H1 (cell line): Measurements from ENCODE around the gene RALGAPA1. TPM values are rescaled to one million over a fixed set of nuclear protein-coding genes. Genes with fewer than 3 reads are reported as not detected.

Source experiments
- CTCF ChIA-PET: fragments of 300-600 bp; sonication (Branson Sonifier 250); formaldehyde crosslinking; loops from one replicate; lab custom pipeline; 2021; ENCODE audit not compliant: partially characterized antibody; lab: Charles Lee
- POLR2A ChIA-PET: fragments of 300-600 bp; sonication (Branson Sonifier 250); formaldehyde crosslinking; loops from one replicate; lab custom pipeline; 2021; ENCODE audit warnings: inconsistent platforms; ENCODE audit not compliant: partially characterized antibody; lab: Charles Lee
- DNase-seq, 2 experiments: peaks; one replicate each; pipeline versions ENCODE4 v3.0.0 to v3.0.0-alpha.2; 2010 to 2022; ENCODE audit warnings: low spot score in 2 of 2, low read depth in 1 of 2, mixed read lengths in 1 of 2
- FAIRE-seq: peaks from 2 replicates; lab custom pipeline; 2011; peaks lifted over from hg19 to GRCh38; lab: Jason Lieb, UNC
- H2AFZ ChIP-seq: 2 replicates; pipeline ENCODE4 v1.8.1; 2012; ENCODE audit warnings: low read length, inconsistent platforms
- H2AK5ac ChIP-seq: 2 replicates; pipeline ENCODE4 v1.6.1; 2013; ENCODE audit warnings: low read depth, low read length
- H2BK120ac ChIP-seq: replicated peaks from 2 replicates; pipeline ENCODE3; 2013; ENCODE audit warnings: low read depth, low read length, inconsistent platforms
- H2BK12ac ChIP-seq: 2 replicates; pipeline ENCODE4 v1.6.1; 2013; ENCODE audit warnings: low read depth, low read length
- H2BK15ac ChIP-seq: 2 replicates; pipeline ENCODE4 v1.6.1; 2013; ENCODE audit warnings: low read length
- H2BK20ac ChIP-seq: 2 replicates; pipeline ENCODE4 v1.6.1; 2013; ENCODE audit warnings: low read length
- H2BK5ac ChIP-seq: 2 replicates; pipeline ENCODE4 v1.6.1; 2013; ENCODE audit warnings: low read depth, low read length
- H3K14ac ChIP-seq: 2 replicates; pipeline ENCODE4 v1.6.1; 2013; ENCODE audit warnings: inconsistent platforms; ENCODE audit not compliant: insufficient read length
- H3K18ac ChIP-seq: 2 replicates; pipeline ENCODE4 v1.6.1; 2013; ENCODE audit warnings: low read length; ENCODE audit errors: extremely low read depth
- H3K23ac ChIP-seq: 2 replicates; pipeline ENCODE4 v1.6.1; 2013; ENCODE audit warnings: inconsistent platforms; ENCODE audit not compliant: insufficient read length
- H3K23me2 ChIP-seq: 2 replicates; pipeline ENCODE4 v1.6.1; 2013; ENCODE audit warnings: low read depth, low read length
- H3K27ac ChIP-seq: 2 replicates; pipeline ENCODE4 v1.6.1; 2011; ENCODE audit warnings: low read depth, low read length, inconsistent platforms
- H3K27me3 ChIP-seq, 4 experiments: replicated peaks in 1 of 4; 1 replicate in 1 of 4; 2 replicates in 3 of 4; pipeline versions ENCODE4 v1.6.1 to v1.8.1; 2011 to 2013; ENCODE audit warnings: low read length in 3 of 4, mild to moderate bottlenecking in 3 of 4, inconsistent platforms in 2 of 4, mixed read lengths in 2 of 4, moderate library complexity in 1 of 4; ENCODE audit not compliant: control insufficient read depth in 3 of 4, insufficient read depth in 3 of 4; ENCODE audit errors: extremely low read depth in 1 of 4
- H3K36me3 ChIP-seq, 4 experiments: 2 replicates each; pipeline versions ENCODE4 v1.6.1 to v1.8.1; 2011 to 2013; ENCODE audit warnings: mild to moderate bottlenecking in 4 of 4, low read length in 3 of 4, moderate library complexity in 2 of 4, control low read depth in 1 of 4, inconsistent platforms in 1 of 4; ENCODE audit not compliant: insufficient read depth in 4 of 4, control insufficient read depth in 2 of 4
- H3K4ac ChIP-seq: replicated peaks from 2 replicates; pipeline ENCODE3; 2013; ENCODE audit warnings: low read length, low read depth, mixed read lengths, inconsistent platforms; ENCODE audit not compliant: insufficient read length
- H3K4me1 ChIP-seq, 4 experiments: replicated peaks in 1 of 4; 1 replicate in 1 of 4; 2 replicates in 3 of 4; pipeline versions ENCODE4 v1.6.1 to v1.8.1; 2011 to 2013; ENCODE audit warnings: low read length in 3 of 4, inconsistent platforms in 2 of 4, mixed read lengths in 1 of 4; ENCODE audit not compliant: insufficient read depth in 4 of 4, control insufficient read depth in 3 of 4
- H3K4me2 ChIP-seq, 2 experiments: 2 replicates each; pipeline versions ENCODE4 v1.6.1 to v1.8.1; 2011 to 2013; ENCODE audit warnings: low read depth in 2 of 2, low read length in 2 of 2, control low read depth in 1 of 2, inconsistent platforms in 1 of 2, mild to moderate bottlenecking in 1 of 2; ENCODE audit not compliant: insufficient read depth in 1 of 2
- H3K4me3 ChIP-seq, 4 experiments: fragments of 200-600, 300-600 bp in 1 of 4; sonication (generic), shearing (Covaris generic), sonication (Bioruptor Twin) in 1 of 4; 2 replicates each; pipeline versions ENCODE4 v1.5.1 to v1.8.1; 2011 to 2016; ENCODE audit warnings: low read length in 4 of 4, low read depth in 3 of 4, control low read depth in 2 of 4, inconsistent platforms in 2 of 4, mild to moderate bottlenecking in 2 of 4, mixed read lengths in 1 of 4, moderate library complexity in 1 of 4; ENCODE audit not compliant: insufficient read depth in 2 of 4; ENCODE audit errors: extremely low read depth in 1 of 4
- H3K56ac ChIP-seq: replicated peaks from 2 replicates; pipeline ENCODE3; 2013; ENCODE audit warnings: low read depth, mild to moderate bottlenecking, mixed read lengths, low read length, inconsistent platforms; ENCODE audit not compliant: insufficient read length
- H3K79me1 ChIP-seq: 2 replicates; pipeline ENCODE4 v1.6.1; 2013; ENCODE audit warnings: low read depth, low read length, control low read depth
- H3K79me2 ChIP-seq, 2 experiments: 2 replicates each; pipeline versions ENCODE4 v1.6.1 to v1.8.1; 2012 to 2013; ENCODE audit warnings: low read length in 2 of 2, mild to moderate bottlenecking in 2 of 2, inconsistent platforms in 1 of 2; ENCODE audit not compliant: insufficient read depth in 2 of 2, control insufficient read depth in 1 of 2
- H3K9ac ChIP-seq, 4 experiments: replicated peaks in 1 of 4; 1 replicate in 1 of 4; 2 replicates in 3 of 4; pipeline versions ENCODE4 v1.6.1 to v1.8.1; 2011 to 2013; ENCODE audit warnings: low read depth in 3 of 4, low read length in 3 of 4, control low read depth in 2 of 4, mild to moderate bottlenecking in 2 of 4, moderate library complexity in 2 of 4, inconsistent platforms in 1 of 4; ENCODE audit errors: extremely low read depth in 1 of 4
- H3K9me3 ChIP-seq, 2 experiments: 2 replicates each; pipeline versions ENCODE4 v1.6.1 to v1.8.1; 2012 to 2013; ENCODE audit warnings: mild to moderate bottlenecking in 2 of 2, moderate library complexity in 2 of 2, control low read depth in 1 of 2, inconsistent platforms in 1 of 2, low read depth in 1 of 2, low read length in 1 of 2, mixed read lengths in 1 of 2; ENCODE audit not compliant: insufficient read depth in 2 of 2
- H4K20me1 ChIP-seq, 2 experiments: replicated peaks in 1 of 2; 2 replicates each; pipeline versions ENCODE3 to v1.8.1; 2011 to 2013; ENCODE audit warnings: inconsistent platforms in 2 of 2, low read length in 2 of 2, mild to moderate bottlenecking in 1 of 2; ENCODE audit not compliant: insufficient read depth in 2 of 2, control insufficient read depth in 1 of 2
- H4K5ac ChIP-seq: 2 replicates; pipeline ENCODE4 v1.6.1; 2013; ENCODE audit warnings: low read length, low read depth, mixed read lengths, inconsistent platforms; ENCODE audit not compliant: insufficient read length
- H4K8ac ChIP-seq: 2 replicates; pipeline ENCODE4 v1.8.0; 2013; ENCODE audit warnings: mild to moderate bottlenecking, moderate library complexity, low read length, inconsistent platforms; ENCODE audit not compliant: insufficient read depth; ENCODE audit errors: extremely low read depth
- H4K91ac ChIP-seq: replicated peaks from 2 replicates; pipeline ENCODE3; 2013; ENCODE audit warnings: low read length, mixed read lengths, inconsistent platforms; ENCODE audit not compliant: insufficient read length
- CTBP2 ChIP-seq: IDR thresholded peaks from 2 replicates; pipeline ENCODE4 v1.7.0; 2011; ENCODE audit warnings: borderline replicate concordance, mild to moderate bottlenecking, moderate library complexity, mixed read lengths, low read length; ENCODE audit not compliant: insufficient read depth, insufficient read length
- HDAC6 ChIP-seq: IDR thresholded peaks from one replicate; pipeline ENCODE4 v1.7.1; 2012; ENCODE audit warnings: low read depth, mild to moderate bottlenecking, inconsistent platforms, low read length, moderate library complexity
- SP1 ChIP-seq: IDR thresholded peaks from 2 replicates; pipeline ENCODE4 v1.6.1; 2011; ENCODE audit warnings: low read depth, low read length
- SP4 ChIP-seq: IDR thresholded peaks from 2 replicates; pipeline ENCODE4 v1.6.1; 2012; ENCODE audit warnings: low read length, inconsistent platforms
- TAF7 ChIP-seq: optimal IDR thresholded peaks from 2 replicates; pipeline ENCODE3; 2011; ENCODE audit warnings: low read depth, mild to moderate bottlenecking, inconsistent platforms, low read length, moderate library complexity, borderline replicate concordance
- WGBS, 2 experiments: shearing (Covaris generic) in 1 of 2; methylation state at CpG; one replicate each; pipeline versions ENCODE4 v1.1.6 to v1.1.7; 2013 to 2015; ENCODE audit warnings: low lambda C conversion rate in 2 of 2, mixed read lengths in 2 of 2, inconsistent platforms in 1 of 2, low coverage in 1 of 2, missing lambda C conversion rate in 1 of 2; ENCODE audit not compliant: insufficient replicate concordance in 2 of 2, insufficient coverage in 1 of 2, insufficient read length in 1 of 2; ENCODE audit errors: extremely low coverage in 1 of 2, missing lambda C conversion rate in 1 of 2; 5-methylcytosine and 5-hydroxymethylcytosine counted together
- polyA plus RNA-seq, 7 experiments: library from polyadenylated mRNA; depleted of rRNA in 3 of 7; stranded (reverse) in 5 of 7; unstranded in 2 of 7; fragments of >200 nt in 5 of 7; fragments of 200-250 nt in 2 of 7; gene quantifications; 1 replicate in 5 of 7; 2 replicates in 1 of 7; 4 replicates in 1 of 7; pipeline versions ENCODE4 v1.2.1 to v1.2.3, GENCODE V29; 2011 to 2013; ENCODE audit warnings: missing spikeins in 2 of 7, mixed read lengths in 2 of 7
- total RNA-seq: library from RNA; stranded (reverse); fragmentation: NEBNext Ultra II Directional; extraction: Animal tissue kit (Norgen Biotek cat#: 25700); gene quantifications from 2 replicates; pipeline ENCODE4 v1.2.1, GENCODE V29; 2021

RALGAPA1 gene
- total and polyA plus RNA-seq, 2 of the 8 experiments (the other 6 are each of a cell fraction or from before 2014, with no cell fraction given), result 4.2 to 26.7 TPM

DNA sequence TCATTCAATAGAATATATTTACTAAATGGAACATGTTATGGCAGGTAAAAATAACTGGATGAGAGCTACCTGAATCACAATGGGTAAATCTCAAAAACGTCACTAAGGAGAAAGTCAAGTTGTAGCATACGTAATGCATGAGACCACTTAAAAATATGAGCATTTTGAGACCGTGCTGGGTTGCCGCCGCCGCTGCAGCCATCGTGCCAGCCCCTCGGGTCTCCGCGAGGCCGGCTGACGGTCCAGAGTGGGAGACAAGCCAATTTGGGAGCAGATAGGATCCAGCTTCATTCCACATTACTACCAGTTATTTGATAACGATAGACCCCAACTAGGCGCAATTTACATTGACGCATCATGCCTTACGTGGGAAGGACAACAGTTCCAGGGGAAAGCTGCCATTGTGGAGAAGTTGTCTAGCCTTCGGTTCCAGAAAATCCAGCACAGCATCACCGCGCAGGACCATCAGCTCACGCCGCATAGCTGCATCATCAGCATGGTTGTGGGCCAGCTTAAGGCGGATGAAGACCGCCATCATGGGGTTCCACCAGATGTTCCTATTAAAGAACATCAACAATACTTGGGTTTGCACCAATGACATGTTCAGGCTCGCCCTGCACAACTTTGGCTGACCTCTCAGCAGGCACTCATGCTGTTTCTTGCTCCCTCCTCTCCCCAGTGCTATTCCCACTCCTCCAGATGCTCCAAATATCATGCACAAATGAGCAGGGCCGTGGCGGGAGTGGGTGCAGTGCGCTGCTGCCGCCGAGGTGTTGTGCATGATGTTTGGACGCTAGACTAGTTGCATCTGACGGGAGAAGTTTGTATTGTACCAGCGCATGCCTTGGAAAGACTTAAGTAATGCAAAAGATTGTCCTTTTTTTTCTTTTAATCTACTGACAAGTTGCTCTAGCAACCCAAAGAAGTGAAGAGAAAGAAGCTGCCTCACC lies 10.8 kb upstream of the RALGAPA1 start:
- CTCF ChIA-PET, result interaction anchor here (0.6 to 9.9 kb wide), 8 partner anchors 9 to 1350 kb away, joined by 3 to 33 read pairs (median 3); no protein-coding TSS in a partner anchor
- Histone ChIP-seq H3K4ac (no peak overlapping the region), H4K20me1 (no peaks in the 10 kb centered on the region), H3K36me3 (no peaks in the 10 kb centered on the region), H4K8ac (no peak overlapping the region), H3K27ac (no peak overlapping the region), H3K9ac (no peak overlapping the region), H2BK15ac (no peak overlapping the region), H3K4me2 (no peak overlapping the region), H3K4me1 (no peaks in the 10 kb centered on the region), H3K23me2 (no peaks in the 10 kb centered on the region), H3K79me2 (no peaks in the 10 kb centered on the region), H2BK12ac (no peak overlapping the region), H3K14ac (no peak overlapping the region), H3K27me3 (no peaks in the 10 kb centered on the region), H2AFZ (peak overlapping the region; percentile 73; the same call in 1 of the 2 replicates), H2BK120ac (no peak overlapping the region), H3K9me3 (no peaks in the 10 kb centered on the region), H4K5ac (no peak overlapping the region), H2BK5ac (no peak overlapping the region), H3K79me1 (no peaks in the 10 kb centered on the region), H3K18ac (no peak overlapping the region), H2AK5ac (no peak overlapping the region), H4K91ac (no peak overlapping the region), H2BK20ac (no peak overlapping the region), H3K23ac (no peak overlapping the region), H3K4me3 (no peak overlapping the region), H3K56ac (no peak overlapping the region)
- DNase-seq (no peak), FAIRE-seq (no peak)
- WGBS, 2 experiments, result 93% methylated on average over 32 of the region's 32 CpGs; no CpG with 5 or more reads in 1 of the 2 experiments
- POLR2A ChIA-PET, result interaction anchor here (2.0 kb wide), 1 partner anchor 11 kb away, joined by 5 read pairs; the partner anchor contains the start of gene RALGAPA1
- TF ChIP-seq SP4, result no peak
- no peak for TF ChIP-seq SP1
- no peak for TF ChIP-seq CTBP2
- no peak for TF ChIP-seq TAF7
- TF ChIP-seq HDAC6, result no peak
